GM19193 (cell line): ENCODE data around the gene RANBP2.

Experiments used
- POLR2A ChIP-seq: IDR thresholded peaks from 4 replicates; pipeline ENCODE4 v1.6.1; 2011; ENCODE audit not compliant: insufficient read depth, insufficient read length; ENCODE audit errors: extremely low read depth

RANBP2 gene

DNA sequence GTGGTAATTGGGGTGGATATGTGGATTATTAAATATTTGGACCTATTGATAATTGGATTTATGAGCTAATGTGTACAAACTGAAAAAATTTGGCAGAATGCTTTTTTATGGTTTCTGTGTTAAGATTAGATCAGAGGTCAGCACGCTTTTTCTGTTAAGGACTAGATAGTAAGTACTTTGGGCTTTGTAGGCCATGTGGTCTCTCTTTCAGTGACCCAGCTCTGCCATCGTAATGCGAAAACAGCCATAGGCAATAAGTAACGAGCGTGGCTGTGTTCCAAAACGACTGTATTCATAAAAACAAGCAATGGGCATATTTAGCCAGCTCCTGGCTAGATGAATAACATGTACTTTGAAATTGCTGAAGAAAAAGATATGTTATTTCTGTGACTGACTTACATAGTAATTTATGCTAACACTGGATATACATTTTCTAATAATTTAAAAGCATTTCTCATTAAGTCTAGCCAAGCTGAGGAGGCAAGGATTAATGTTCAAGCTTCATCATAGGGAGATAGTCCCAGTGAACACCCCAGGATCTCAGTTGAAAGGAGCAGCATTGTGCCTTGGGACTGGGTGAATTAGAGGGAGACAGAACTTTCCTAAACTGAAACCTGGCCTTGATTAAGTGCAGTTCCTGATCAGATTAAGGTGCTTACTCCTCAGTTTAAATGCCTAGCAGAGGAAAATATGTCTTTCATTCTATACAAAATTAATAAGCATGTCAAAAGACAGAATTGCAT is 87.3 kb downstream of the RANBP2 start:
- no peak for TF ChIP-seq POLR2A

DNA sequence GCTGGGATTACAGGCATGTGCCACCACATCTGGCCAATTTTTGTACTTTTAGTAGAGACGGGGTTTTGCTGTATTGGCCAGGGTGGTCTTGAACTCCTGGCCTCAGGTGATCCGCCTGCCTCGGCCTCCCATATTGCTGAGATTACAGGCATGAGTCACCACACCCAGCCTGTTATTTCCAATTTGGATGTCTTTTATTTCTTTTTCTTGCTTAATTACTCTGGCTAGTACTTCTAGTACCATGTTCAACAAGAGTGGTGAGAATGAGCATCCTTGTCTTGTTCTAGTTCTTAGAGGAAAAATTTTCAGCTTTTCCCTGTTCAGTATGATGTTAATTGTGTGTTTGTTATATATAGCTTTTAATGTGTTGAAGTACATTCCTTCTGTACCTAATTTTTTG is 90.7 kb downstream of the RANBP2 start:
- no peak for TF ChIP-seq POLR2A

DNA sequence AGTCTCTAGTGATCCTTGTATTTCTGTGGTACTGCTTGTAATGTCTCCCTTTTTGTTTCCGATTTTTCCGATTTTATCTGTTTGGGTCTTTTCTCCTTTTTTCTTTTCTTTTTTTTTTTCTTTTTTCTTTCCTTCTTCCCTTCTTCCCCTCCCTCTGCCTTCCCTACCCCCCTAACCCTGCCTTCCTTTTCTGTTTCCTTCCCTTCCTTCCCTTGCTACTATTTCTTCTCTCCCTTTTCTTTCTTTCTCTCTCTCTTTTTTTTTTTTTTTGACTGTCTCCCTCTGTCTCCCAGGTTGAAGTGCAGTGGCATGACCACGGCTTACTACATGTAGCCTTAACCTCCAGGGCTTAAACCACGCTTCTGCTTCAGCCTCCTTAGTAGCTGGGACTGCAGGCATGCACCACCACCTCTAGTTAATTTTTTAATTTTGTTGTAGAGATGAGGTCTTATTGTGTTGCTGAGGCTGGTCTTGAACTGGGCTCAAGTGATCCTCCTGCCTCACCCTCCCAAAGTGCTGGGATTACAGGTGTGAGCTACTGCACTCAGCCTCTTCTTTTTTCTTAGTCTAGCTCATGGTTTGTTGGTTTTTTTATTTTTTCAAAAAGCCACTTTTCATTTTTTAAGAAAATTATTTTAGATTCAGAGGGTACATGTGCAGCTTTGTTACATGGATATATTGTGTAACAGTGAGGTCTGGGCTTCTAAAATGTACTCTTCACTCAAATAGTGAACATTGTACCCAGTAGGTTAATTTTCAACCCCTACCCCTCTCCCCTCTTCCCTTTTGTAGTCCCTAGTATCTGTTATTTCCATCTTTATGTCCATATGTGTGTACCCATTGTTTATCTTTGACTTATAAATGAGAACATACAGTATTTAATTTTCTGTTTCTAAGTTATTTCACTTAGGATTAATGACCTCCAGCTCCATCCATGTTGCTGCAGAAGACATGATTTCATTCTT is 92.0 kb downstream of the RANBP2 start:
- TF ChIP-seq POLR2A, result no peak

DNA sequence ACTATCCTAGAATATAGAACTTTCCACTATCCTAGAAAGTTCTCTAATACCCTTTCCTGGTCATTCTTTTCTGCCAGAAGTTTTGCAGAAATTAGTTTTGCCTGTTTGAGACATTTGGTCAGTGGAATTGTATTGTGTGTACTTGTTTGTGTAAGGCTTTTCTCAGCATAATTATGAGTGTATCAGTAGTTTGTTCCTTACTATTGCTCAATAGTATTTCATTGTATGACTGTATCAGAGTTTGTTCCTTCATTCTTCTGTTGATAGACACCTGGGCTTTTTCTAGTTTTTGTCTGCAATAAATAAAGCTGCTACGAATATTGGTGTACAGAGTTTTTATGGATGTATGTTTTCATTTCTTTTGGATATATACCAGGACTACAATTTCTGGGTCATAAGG is 94.5 kb downstream of the RANBP2 start:
- no peak for TF ChIP-seq POLR2A

DNA sequence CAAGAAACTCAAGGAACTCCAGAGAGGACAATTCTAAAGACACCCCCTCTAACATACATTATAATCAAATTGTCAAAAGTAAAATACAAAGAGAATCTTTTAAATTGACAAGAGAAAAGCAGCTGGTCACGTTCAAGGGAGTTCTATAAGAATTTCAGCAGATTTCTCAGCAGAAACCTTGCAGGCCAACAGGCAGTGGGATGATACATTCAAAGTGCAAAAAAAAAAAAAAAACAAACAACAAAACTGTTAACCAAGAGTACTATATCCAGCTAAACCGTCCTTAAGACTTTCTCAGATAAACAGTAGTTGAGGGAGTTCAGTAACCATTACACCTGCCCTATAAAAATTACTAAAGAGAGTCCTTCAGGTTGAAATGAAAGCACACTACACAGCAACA is 101.2 kb downstream of the RANBP2 start:
- no peak for TF ChIP-seq POLR2A

DNA sequence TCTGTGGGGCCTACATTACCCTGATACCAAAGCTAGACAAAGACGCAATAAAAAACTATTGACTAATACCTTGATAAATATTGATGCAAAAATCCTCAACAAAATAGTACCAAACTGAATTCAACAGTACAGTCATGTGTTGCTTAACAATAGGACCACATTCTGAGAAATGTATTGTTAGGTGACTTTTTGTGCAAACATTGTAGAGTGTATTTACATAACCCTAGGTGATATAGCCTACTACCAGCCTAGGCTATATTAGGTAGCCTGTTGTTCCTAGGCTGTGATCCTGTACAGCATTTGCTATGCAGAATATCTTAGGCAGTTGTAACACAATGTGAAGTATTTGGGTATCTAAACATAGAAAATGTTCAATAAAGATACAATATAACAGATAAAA is 104.0 kb downstream of the RANBP2 start:
- TF ChIP-seq POLR2A, result no peak

DNA sequence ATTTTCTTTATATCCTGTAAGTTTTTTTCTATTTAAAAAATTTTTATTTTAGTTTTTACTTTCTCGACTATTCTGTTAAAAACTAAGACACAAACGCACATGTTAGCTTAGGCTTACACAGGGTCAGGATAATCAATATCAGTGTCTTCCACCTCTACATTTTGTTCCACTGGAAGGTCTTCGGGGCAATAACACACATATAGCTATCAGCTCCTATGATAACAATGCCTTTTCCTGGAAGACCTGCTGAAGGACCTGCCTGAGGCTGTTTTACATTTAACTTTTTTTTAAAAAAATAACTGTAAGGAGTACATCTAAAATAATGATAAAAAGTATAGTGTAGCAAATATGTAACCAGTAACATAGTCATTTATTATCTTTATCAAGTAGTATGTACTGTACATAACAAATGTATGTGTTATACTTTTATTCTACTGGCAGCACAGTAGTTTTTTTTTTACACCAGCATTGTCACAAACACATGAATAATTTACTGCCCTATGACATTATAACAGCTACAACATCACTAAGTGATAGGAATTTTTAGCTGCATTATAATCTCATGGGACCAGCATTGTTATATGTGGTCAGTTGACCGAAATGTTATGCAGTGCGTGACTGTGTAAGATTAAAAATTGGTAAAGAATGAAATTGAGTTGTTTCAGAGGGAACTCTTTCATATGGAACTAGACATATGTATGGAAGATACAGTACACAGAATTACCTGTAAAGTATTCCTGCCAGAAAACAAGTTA is 105.2 kb downstream of the RANBP2 start:
- no peak for TF ChIP-seq POLR2A

DNA sequence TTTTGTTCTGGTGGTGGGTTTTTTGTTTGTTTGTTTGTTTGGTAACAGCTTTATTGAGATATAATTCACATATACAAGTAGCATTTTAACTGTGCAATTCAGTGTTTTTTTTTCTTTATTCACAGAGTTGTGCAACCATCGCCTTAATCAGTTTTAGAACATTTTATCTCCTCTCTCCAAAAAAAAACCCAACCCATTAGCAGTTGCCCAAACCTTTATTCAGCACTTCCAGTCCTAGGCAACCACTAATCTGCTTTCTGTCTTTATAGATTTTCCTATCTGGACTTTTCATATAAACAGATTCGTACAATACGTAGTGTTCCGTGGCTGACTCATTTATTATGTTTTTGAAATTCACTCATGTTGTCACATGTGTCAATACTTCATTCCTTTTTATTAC is 106.0 kb downstream of the RANBP2 start:
- TF ChIP-seq POLR2A, result no peak

DNA sequence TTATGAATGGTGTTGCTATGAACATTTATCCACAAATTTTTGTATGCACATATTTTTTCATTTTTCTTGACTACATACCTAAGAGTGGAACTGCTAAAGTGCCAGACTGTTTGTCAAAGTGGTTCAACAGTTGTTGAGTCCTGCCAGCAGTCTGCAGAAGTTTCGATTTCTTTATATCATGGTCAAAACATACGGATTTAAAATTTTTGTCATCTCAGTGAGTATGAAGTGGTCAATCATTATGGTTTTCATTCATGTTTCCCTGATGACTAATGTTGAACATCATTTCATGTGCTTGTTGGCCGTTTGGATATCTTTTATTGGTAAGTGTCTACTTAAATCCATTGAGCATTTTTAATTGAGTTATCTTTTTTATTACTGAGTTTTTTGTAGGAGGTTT is 106.5 kb downstream of the RANBP2 start:
- TF ChIP-seq POLR2A, result no peak

DNA sequence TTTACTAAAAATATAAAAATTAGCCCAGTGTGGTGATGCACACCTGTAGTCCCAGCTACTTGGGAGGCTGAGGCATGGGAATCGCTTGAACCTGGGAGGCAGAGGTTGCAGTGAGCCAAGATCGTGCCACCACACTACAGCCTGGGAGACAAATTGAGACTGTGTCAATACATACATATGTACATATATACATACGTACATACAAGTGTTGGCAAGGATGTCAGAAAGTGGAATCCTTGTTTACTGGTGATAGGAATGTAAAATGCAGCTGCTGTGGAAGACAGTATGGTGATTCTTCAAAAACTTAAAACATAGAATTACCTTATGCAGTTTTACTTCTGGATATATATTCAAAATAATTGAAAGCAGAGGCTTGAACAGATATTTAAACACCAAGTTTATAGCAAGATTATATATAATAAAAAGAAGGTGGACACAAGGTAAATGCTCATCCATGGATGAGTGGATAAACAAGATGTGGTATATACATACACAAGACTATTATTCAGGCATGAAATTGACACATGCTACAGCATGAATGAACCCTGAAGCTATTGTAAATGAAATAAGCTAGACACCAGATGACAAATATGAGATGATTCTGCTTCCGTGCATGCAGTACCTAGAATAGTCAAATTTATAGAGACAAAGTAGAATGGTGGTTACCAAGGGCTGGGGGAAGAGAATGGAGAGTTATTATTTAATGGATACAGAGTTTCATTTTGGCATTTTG is 110.5 kb downstream of the RANBP2 start:
- no peak for TF ChIP-seq POLR2A

DNA sequence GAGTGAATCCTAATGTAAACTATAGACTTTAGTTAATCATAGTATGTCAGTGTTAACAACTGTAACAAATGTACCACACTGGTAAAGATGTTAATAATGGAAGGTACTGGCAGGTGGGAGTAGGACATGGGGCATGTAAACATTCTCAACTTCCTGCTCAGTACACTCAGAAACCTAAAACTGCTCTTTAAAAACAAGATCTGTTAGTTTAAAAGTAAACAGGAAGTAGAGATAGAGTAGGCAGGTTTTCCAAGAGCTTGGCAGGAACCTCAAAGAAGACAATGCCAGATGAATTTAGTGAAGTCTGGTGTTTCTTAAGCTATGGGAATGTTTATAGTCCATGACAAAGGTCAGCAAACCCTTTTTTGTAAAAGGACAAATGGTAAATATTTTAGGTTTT is 113.9 kb downstream of the RANBP2 start:
- no peak for TF ChIP-seq POLR2A

DNA sequence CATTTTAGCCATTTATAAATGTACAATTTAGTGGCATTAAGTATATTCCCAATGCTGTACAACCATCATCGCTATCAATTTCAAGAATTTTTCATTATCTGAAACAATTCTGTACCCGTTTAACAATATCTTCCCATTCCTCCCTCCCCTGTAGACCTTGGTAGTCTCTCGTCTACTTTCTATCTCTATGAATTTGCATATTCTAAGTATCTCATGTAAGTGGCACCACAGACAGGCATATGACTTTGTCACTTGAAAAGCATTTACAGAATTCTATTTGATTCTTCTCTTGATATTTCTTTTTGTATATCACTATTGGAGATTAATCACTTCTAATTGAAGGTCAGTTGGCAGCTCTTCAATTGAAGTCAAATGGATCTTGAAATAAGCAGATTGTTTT is 115.3 kb downstream of the RANBP2 start:
- no peak for TF ChIP-seq POLR2A

DNA sequence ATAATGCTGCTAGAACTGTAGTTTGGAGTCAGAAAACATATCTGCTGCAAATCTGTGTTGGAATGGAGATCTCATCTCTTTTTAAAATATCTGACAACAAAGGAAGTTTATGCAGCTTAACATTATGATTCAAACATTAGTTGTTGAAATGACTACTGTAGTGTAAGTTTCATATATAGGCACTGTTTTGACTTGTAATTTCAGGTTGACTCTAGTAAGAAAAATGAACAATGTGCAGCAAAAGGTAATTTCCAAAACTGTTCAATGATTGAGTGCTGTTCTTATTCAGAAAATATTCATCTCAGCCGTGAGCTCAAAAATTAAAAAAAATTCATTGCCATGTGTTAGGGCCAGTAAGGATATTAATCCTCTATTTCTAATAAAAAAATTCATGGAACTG is 115.8 kb downstream of the RANBP2 start:
- TF ChIP-seq POLR2A, result no peak
